Upper lobe of left lung (tissue), 6 donors: ENCODE results near the gene JMJD1C. TPM values are rescaled to one million over a fixed set of nuclear protein-coding genes. Genes with fewer than 3 reads are reported as not detected.
"Not testable (repeated sequence)": the region's sequence is repeated elsewhere in the genome, so short reads cannot be mapped to it uniquely, and the experiment has no call there.

Experiments used
- ATAC-seq, 2 donors: fragments of 200-7000 bp; cut with Tn5 transposase; one replicate each; pipeline ENCODE4 v1.9.1; 2022; ENCODE audit warnings: mild to moderate bottlenecking in 2 of 2, moderate library complexity in 2 of 2; ENCODE audit not compliant: low FRiP score in 2 of 2
- DNase-seq, 2 donors: peaks; one replicate each; pipeline ENCODE4 v3.0.0-alpha.2; 2019 to 2020
- H3K27ac ChIP-seq, 4 donors: fragments of 200-600 bp; sonication (generic); one replicate each; pipeline ENCODE4 v1.5.1; 2016 to 2019
- H3K27me3 ChIP-seq, 4 donors: fragments of 200-600 bp; sonication (generic); one replicate each; pipeline ENCODE4 v1.5.1; 2017 to 2019
- H3K36me3 ChIP-seq, 4 donors: fragments of 200-600 bp; sonication (generic); one replicate each; pipeline ENCODE4 v1.5.1; 2016 to 2019
- H3K4me1 ChIP-seq, 4 donors: fragments of 200-600 bp; sonication (generic); one replicate each; pipeline ENCODE4 v1.5.1; 2018 to 2019
- H3K4me3 ChIP-seq, 4 donors: fragments of 200-600 bp; sonication (generic); one replicate each; pipeline ENCODE4 v1.5.1; 2017 to 2019; ENCODE audit warnings: mild to moderate bottlenecking in 2 of 4, moderate library complexity in 1 of 4
- H3K9me3 ChIP-seq, 4 donors: fragments of 200-600 bp; sonication (generic); one replicate each; pipeline ENCODE4 v1.5.1; 2018 to 2019
- CTCF ChIP-seq, 6 experiments: fragments of 450-650 bp in 4 of 6; fragments of 200-600 bp in 2 of 6; sonication (generic) in 2 of 6; IDR thresholded peaks; one replicate each; pipeline ENCODE4 v1.5.1; 2016 to 2019; ENCODE audit warnings: antibody characterized with exemption in 6 of 6
- EP300 ChIP-seq, 4 donors: sonication (generic); formaldehyde crosslinking; IDR thresholded peaks; one replicate each; pipeline ENCODE4 v1.5.1; 2017; ENCODE audit warnings: antibody characterized with exemption in 4 of 4, control low read depth in 2 of 4
- POLR2A ChIP-seq, 4 donors: fragments of 450-650 bp; IDR thresholded peaks; one replicate each; pipeline ENCODE4 v1.5.1; 2016 to 2017; ENCODE audit warnings: antibody characterized with exemption in 4 of 4, mild to moderate bottlenecking in 2 of 4
- POLR2AphosphoS5 ChIP-seq, 2 donors: sonication (generic); formaldehyde crosslinking; IDR thresholded peaks; one replicate each; pipeline ENCODE4 v1.5.1; 2017; ENCODE audit warnings: antibody characterized with exemption in 2 of 2
- WGBS, 2 donors: methylation state at CpG; one replicate each; pipeline ENCODE4 v1.1.5; 2017 to 2018; 5-methylcytosine and 5-hydroxymethylcytosine counted together
- total RNA-seq, 6 donors: library from RNA; depleted of rRNA in 4 of 6; stranded (reverse); fragments of >200 nt in 4 of 6; gene quantifications; one replicate each; pipeline versions ENCODE4 v1.1.0 to v1.2.1, GENCODE V29; 2016 to 2021
- donor health status: DM: no; HTN: no; CAD: no; lungs with moderate emphysema.
- donor health status: DM: no; HTN: yes; CAD: no; lungs with severe emphysema.

Gene JMJD1C
- total RNA-seq, 6 donors from 2014 or later, result 80.2 to 130 (median 94.2) TPM

GRCh38 chr10:63344269-63344668 is 121.5 kb downstream of the JMJD1C start:
- DNase-seq, result no peak
- no peaks in the 10 kb centered on the region for H3K4me1 ChIP-seq
- no peak overlapping the region for H3K4me3 ChIP-seq
- TF ChIP-seq CTCF (IDR thresholded peaks at IDR 0.05) (no peak), POLR2A (IDR thresholded peaks at IDR 0.05) (no peak), EP300 (IDR thresholded peaks at IDR 0.05) (no peak), POLR2AphosphoS5 (IDR thresholded peaks at IDR 0.05) (no peak)
- no peaks in the 10 kb centered on the region for H3K9me3 ChIP-seq
- 94 to 100% methylated on average over 1 of the region's 1 CpG for WGBS, 2 donors
- no peak overlapping the region for H3K27ac ChIP-seq
- ATAC-seq, result no peak
- H3K27me3 ChIP-seq, result no peaks in the 10 kb centered on the region
- no peaks in the 10 kb centered on the region for H3K36me3 ChIP-seq

DNA sequence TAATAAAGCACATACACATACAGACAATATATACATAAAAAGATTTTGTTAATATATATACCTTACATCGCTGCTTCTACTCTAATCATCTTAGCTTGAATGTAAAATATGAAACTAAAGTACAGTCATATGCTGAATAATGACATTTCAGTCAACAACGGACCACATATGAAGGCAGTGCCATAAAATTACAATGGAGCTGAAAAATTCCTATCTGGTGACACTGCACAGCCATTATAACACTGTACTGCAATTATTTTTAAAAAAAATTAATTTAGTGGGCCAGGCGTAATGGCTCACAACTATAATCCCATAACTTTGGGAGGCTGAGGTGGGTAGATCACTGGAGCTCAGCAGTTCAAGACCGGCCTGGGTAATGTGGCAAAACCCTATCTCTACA is 122.3 kb downstream of the JMJD1C start:
- no peak for ATAC-seq
- DNase-seq, result no peak
- no peak overlapping the region for H3K4me3 ChIP-seq
- no peaks in the 10 kb centered on the region for H3K9me3 ChIP-seq
- no peaks in the 10 kb centered on the region for H3K4me1 ChIP-seq
- WGBS, 2 donors, result 94 to 95% methylated on average over 4 of the region's 4 CpGs
- H3K36me3 ChIP-seq, result no peaks in the 10 kb centered on the region
- TF ChIP-seq POLR2A (IDR thresholded peaks at IDR 0.05), result no peak
- no peak for TF ChIP-seq POLR2AphosphoS5 (IDR thresholded peaks at IDR 0.05)
- no peak for TF ChIP-seq CTCF (IDR thresholded peaks at IDR 0.05)
- no peaks in the 10 kb centered on the region for H3K27me3 ChIP-seq
- no peak overlapping the region for H3K27ac ChIP-seq

DNA sequence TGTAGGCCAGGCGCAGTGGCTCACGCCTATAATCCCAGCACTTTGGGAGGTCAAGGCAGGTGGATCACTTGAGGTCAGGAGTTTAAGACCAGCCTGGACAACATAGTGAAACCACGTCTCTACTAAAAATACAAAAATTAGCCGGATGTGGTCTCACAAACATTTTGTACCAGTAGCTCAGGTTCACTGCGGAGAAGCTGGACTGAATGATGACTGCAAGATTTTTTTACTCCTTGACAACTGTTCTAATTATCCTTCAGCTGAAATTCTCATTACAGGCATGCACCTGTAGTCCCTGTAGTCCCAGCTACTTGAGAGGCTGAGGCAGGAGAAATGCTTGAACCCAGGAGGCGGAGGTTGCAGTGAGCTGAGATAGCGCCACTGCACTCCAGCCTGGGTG is 126.1 kb downstream of the JMJD1C start:
- H3K36me3 ChIP-seq, ATAC-seq, H3K4me1 ChIP-seq, H3K4me3 ChIP-seq, DNase-seq, H3K27ac ChIP-seq, H3K9me3 ChIP-seq, H3K27me3 ChIP-seq: not testable (repeated sequence)
- 97 to 98% methylated on average over 7 of the region's 7 CpGs for WGBS, 2 donors

- DNase-seq, result no peak
- no peak overlapping the region for H3K27ac ChIP-seq
- ATAC-seq, result no peak
- H3K27me3 ChIP-seq, result no peaks in the 10 kb centered on the region
- H3K4me1 ChIP-seq, result no peaks in the 10 kb centered on the region
- WGBS, 2 donors, result 95% methylated on average over 3 of the region's 4 CpGs
- H3K4me3 ChIP-seq, result no peak overlapping the region
- TF ChIP-seq POLR2A (IDR thresholded peaks at IDR 0.05) (no peak), POLR2AphosphoS5 (IDR thresholded peaks at IDR 0.05) (no peak), EP300 (IDR thresholded peaks at IDR 0.05) (no peak), CTCF (IDR thresholded peaks at IDR 0.05) (no peak)
- no peaks in the 10 kb centered on the region for H3K9me3 ChIP-seq
- H3K36me3 ChIP-seq, result no peaks in the 10 kb centered on the region
These were observed 128.1 kb downstream of the JMJD1C start for GRCh38 chr10:63337455-63338251.

- Histone ChIP-seq H3K4me1 (no peaks in the 10 kb centered on the region), H3K36me3 (no peaks in the 10 kb centered on the region), H3K9me3 (no peaks in the 10 kb centered on the region), H3K27me3 (no peaks in the 10 kb centered on the region), H3K4me3 (no peak overlapping the region), H3K27ac (no peak overlapping the region)
- TF ChIP-seq POLR2AphosphoS5 (IDR thresholded peaks at IDR 0.05) (no peak), POLR2A (IDR thresholded peaks at IDR 0.05) (no peak), EP300 (IDR thresholded peaks at IDR 0.05) (no peak), CTCF (IDR thresholded peaks at IDR 0.05) (no peak)
- DNase-seq (no peak), ATAC-seq (no peak)
- WGBS, 2 donors, result 97 to 99% methylated on average over 5 of the region's 5 CpGs
These were observed 134.2 kb downstream of the JMJD1C start for GRCh38 chr10:63331586-63331985.
